HCT116 (cell line): Measurements from ENCODE around the gene RNF130.

Source experiments
- CTCF ChIP-seq, 3 experiments: fragments of 200-600 bp in 1 of 3; sonication (generic) in 1 of 3; IDR thresholded peaks in 2 of 3; conservative IDR thresholded peaks in 1 of 3; 2 replicates each; pipeline ENCODE4 v1.5.1; 2012 to 2017; ENCODE audit warnings: low read depth in 2 of 3, low read length in 2 of 3, antibody characterized with exemption in 1 of 3, borderline replicate concordance in 1 of 3, control low read depth in 1 of 3, mild to moderate bottlenecking in 1 of 3, mixed read lengths in 1 of 3, mixed run types in 1 of 3, moderate library complexity in 1 of 3; ENCODE audit not compliant: insufficient read depth in 1 of 3
- ELF1 ChIP-seq: IDR thresholded peaks from 2 replicates; pipeline ENCODE4 v1.6.1; 2012; ENCODE audit warnings: low read depth, borderline replicate concordance
- EZH2 ChIP-seq: fragments of 200-600 bp; sonication (generic); IDR thresholded peaks from 2 replicates; pipeline ENCODE4 v1.6.1; 2017; ENCODE audit warnings: antibody characterized with exemption, mixed run types
- POLR2A ChIP-seq: IDR thresholded peaks from 2 replicates; pipeline ENCODE4 v1.7.0; 2011; ENCODE audit warnings: borderline replicate concordance; ENCODE audit not compliant: insufficient read depth, insufficient read length; ENCODE audit errors: extremely low read depth
- POLR2AphosphoS5 ChIP-seq: IDR thresholded peaks from 2 replicates; pipeline ENCODE4 v1.6.1; 2011; ENCODE audit warnings: mild to moderate bottlenecking, low read depth, low read length, moderate library complexity
- REST ChIP-seq: IDR thresholded peaks from 2 replicates; pipeline ENCODE4 v1.6.1; 2012; ENCODE audit warnings: low read depth
- SIN3A ChIP-seq: IDR thresholded peaks from 2 replicates; pipeline ENCODE4 v1.6.1; 2012; ENCODE audit warnings: low read depth
- YY1 ChIP-seq: IDR thresholded peaks from 2 replicates; pipeline ENCODE4 v1.6.1; 2011; ENCODE audit warnings: low read length, low read depth, moderate library complexity, mild to moderate bottlenecking; ENCODE audit not compliant: insufficient replicate concordance; ENCODE audit errors: extremely low read depth
- ZNF274 ChIP-seq: fragments of 200-500 bp; sonication (Bioruptor generic); IDR thresholded peaks from 2 replicates; pipeline ENCODE4 v1.6.1; 2014; ENCODE audit warnings: mild to moderate bottlenecking, low read depth, low read length, inconsistent platforms

GRCh38 chr5:179959641-179960040 is 111.9 kb downstream of the RNF130 start:
- TF ChIP-seq POLR2AphosphoS5 (no peak), POLR2A (no peak), CTCF (IDR thresholded peaks at IDR 0.05 in 2 of 3, conservative IDR thresholded peaks at IDR 0.05 in 1 of 3; ENCODE audit: borderline replicate concordance in 1 of 3, insufficient read depth in 1 of 3, low read depth in 2 of 3, low read length in 2 of 3) (no peak), REST (no peak), EZH2 (no peak), ZNF274 (no peak), ELF1 (no peak), SIN3A (no peak), YY1 (no peak)
